Loucy (cell line): ENCODE data around the gene SLC16A7.

Experiments
- EZH2phosphoT487 ChIP-seq: fragments of 200-600 bp; IDR thresholded peaks from 2 replicates; pipeline ENCODE4 v1.6.1; 2018; ENCODE audit warnings: antibody characterized with exemption, mild to moderate bottlenecking, moderate library complexity, borderline replicate concordance
- TF ChIP-seq, protein P1 (sequence below): fragments of 200-600 bp; sonication (generic); conservative IDR thresholded peaks from 2 replicates; pipeline ENCODE4 v1.5.1; 2014; ENCODE audit warnings: mild to moderate bottlenecking, antibody characterized with exemption, low read length

DNA sequence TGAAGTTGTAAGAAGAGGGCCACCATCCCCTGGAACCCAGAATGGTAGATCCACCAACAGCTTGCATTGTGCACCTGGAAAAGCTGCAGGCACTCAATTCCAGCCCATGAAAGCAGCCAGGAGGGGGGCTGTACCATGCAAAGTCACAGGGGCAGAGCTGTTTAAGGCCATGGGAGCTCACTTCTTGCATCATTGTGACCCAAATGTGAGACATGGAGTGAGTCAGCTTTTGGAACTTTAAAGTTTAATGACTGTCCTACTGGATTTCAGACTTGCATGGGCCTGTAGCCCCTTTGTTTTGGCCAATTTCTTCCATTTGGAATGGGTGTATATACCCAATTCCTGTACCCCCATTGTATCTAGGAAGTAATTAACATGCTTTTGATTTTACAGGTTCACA lies 50.8 kb downstream of the SLC16A7 start:
- TF ChIP-seq, protein P1, sequence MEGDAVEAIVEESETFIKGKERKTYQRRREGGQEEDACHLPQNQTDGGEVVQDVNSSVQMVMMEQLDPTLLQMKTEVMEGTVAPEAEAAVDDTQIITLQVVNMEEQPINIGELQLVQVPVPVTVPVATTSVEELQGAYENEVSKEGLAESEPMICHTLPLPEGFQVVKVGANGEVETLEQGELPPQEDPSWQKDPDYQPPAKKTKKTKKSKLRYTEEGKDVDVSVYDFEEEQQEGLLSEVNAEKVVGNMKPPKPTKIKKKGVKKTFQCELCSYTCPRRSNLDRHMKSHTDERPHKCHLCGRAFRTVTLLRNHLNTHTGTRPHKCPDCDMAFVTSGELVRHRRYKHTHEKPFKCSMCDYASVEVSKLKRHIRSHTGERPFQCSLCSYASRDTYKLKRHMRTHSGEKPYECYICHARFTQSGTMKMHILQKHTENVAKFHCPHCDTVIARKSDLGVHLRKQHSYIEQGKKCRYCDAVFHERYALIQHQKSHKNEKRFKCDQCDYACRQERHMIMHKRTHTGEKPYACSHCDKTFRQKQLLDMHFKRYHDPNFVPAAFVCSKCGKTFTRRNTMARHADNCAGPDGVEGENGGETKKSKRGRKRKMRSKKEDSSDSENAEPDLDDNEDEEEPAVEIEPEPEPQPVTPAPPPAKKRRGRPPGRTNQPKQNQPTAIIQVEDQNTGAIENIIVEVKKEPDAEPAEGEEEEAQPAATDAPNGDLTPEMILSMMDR = no peak
- TF ChIP-seq EZH2phosphoT487 = no peak
